Esophagus muscularis mucosa (tissue), 3 donors: ENCODE results near the gene CARMIL1.

Experiments used
- CTCF ChIP-seq, 3 experiments: fragments of 200-600 bp in 2 of 3; fragments of 450-650 bp in 1 of 3; sonication (generic) in 2 of 3; IDR thresholded peaks; one replicate each; pipeline ENCODE4 v1.5.1; 2017 to 2019; ENCODE audit warnings: antibody characterized with exemption in 3 of 3, mild to moderate bottlenecking in 2 of 3, moderate library complexity in 1 of 3
- POLR2A ChIP-seq: fragments of 450-650 bp; IDR thresholded peaks from one replicate; pipeline ENCODE4 v1.6.1; 2017; ENCODE audit warnings: antibody characterized with exemption, moderate library complexity, mild to moderate bottlenecking, low read depth

DNA sequence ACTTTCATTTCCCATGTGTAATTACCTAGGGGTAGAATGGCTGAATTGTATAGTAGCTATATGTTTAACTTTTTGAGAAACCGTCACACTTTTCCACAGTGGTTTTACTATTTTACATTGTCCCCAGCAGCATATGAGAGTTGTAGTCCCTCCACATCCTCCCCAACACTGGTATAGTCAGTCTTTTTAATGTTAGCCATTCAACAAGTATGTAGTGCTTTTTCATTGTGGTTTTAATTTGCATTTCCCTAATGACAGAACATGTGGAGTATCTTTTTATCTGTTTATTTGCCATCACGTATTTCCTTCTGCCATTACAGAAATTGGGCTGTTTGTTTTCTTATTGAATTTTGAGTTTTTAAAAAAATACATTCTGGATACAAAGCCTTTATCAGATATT, 148.4 kb downstream of the CARMIL1 start:
- TF ChIP-seq POLR2A: no peak
- TF ChIP-seq CTCF (IDR thresholded peaks at IDR 0.05): no peak
